ENCODE results near the gene RPS19.

RPS19 gene

DNA sequence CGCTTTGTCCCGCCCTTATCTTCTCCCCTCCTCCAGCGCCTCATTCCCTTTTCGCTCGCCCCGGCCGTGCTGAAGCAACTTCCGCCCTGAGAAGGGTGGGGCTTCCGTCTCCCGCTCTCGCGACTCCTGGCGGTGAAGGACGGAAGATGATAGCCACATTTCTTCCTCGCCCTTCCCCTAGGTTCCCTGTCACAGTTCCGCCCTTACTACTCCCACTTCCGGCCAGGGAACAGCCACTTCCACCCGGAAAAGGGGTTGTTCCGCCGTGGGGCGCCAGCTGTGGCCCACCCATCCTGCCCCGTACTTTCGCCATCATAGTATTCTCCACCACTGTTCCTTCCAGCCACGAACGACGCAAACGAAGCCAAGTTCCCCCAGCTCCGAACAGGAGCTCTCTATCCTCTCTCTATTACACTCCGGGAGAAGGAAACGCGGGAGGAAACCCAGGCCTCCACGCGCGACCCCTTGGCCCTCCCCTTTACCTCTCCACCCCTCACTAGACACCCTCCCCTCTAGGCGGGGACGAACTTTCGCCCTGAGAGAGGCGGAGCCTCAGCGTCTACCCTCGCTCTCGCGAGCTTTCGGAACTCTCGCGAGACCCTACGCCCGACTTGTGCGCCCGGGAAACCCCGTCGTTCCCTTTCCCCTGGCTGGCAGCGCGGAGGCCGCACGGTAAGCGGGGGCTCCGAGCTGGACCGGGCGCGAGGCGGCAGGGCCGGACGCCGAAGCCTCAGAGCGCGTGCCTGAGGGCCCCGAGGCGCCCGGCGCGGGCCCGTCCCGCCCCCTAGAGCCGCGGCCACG is at the start of gene RPS19:
Gene RPS19, plus strand, starts transcription at position 638 of the 801 bp plus-strand sequence. CDS start 520 bp downstream, outside the sequence.
- DNase-seq (ENCODE audit: low spot score) = peak; percentile 99

DNA sequence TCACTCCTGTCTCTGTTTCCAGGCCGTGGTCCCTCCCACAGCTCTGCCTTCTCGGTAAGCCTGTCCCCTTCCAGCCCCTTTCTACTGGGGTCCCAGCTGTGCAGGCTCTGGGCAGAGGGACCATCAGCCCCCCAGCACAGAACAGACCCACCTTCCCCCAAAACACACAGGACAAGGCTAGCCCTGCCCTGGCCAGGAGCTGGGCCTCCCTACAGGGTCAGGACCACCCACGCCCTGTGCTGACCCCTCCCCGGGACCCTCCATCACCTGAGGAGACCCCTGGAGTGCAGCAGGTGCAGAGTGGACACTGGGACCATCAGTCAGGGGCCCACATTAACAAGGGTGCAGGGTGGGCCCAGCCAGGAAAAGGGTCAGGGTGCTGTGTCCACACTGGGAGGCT is 49.8 kb upstream of the RPS19 start:
- DNase-seq (ENCODE audit: low spot score) = no peak

DNA sequence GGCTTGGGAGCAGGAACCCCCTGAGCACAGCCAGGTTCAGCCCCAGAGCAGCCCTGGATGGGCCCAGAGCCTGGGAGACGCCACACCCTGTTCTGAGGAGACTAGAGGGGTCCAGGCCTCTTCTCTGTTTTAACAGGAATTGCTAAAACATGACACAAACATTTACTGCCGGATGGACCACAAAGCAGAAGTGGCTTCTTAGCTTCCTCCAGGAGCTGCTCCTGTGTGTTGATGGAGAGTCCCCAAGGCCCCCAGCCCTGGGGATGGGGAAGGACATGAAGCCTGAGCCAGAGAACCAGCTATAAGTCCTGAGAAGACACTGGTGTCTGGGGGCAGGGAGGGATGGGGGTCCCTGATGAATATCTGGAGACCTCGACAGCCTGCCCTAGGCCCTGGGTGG is 49.0 kb upstream of the RPS19 start:
- DNase-seq (ENCODE audit: low spot score) = no peak

DNA sequence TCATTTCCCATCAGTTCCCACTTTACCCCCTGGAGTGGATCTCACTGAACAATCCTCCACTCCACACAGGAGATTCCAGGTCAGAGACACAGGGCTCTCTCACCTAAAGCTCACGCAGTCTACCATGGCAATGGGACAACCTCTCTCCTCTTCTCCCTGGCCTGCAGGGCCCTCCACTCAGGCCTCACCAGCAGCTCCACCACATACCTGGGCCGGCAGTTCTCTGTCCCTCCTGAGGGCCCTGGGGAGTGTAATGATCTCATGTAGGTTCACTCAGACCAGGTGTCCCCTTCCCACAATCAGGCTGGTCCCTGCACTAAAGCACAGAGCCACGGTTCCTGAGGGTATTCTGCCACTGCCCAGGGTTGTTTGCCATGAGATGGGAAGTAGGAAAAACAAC is 48.1 kb upstream of the RPS19 start:
- no peak for DNase-seq (ENCODE audit: low spot score)

DNA sequence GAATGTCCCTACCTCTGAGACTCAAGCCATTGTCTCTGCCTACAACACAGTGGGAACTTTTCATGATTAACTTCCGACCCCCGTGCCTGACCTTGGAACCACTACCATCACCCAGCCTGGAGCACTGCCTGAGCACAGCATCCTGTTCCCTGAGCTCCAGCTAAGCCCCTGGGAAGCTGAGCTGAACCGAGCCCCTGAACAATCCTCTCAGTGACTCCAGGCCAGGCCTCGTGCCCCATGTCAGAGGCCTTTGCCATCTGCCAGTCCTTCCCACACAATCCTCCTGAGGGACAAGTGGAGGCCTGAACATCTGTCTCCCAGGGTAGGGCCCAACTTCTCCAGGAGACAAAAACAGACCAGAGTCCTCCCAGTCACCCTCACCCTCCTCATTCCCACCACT is 46.1 kb upstream of the RPS19 start:
- DNase-seq (ENCODE audit: low spot score) = no peak

DNA sequence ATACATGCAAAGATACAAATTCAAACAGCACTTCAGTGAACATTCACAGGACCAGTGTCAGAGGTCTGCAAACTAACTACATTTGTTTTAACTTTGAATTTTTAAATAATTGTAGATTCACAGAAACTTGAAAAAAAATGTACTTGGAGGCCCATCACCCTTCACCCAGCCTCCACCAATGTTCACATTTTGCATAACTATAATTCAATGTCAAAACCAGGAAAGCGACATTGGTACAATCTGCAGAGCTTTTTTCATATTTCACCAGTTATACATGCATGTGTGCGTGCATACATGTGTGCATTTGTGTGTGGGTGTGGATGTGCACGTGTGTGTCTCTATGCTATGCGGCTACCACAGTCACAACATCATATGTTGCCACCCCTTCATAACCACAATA is 44.8 kb upstream of the RPS19 start:
- DNase-seq (ENCODE audit: low spot score) = no peak

DNA sequence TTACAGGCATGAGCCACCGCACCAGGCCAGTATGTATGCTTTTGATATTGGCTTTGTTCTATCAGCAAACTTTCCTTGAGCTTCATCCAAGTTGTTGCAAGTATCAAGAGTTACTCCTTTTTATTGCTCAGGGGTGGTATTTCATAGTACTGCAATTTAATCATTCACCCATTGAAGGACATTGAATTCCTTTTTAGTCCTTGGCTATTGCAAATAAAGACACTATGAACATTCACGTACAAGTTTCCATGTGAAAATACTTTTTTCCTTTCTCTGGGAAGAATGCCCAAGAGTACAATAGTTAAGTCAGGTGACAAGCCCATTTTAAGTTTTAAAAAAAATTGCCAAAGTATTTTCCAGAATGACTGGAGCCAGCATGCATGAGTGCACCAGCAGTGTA is 43.3 kb upstream of the RPS19 start:
- DNase-seq (ENCODE audit: low spot score) = no peak

DNA sequence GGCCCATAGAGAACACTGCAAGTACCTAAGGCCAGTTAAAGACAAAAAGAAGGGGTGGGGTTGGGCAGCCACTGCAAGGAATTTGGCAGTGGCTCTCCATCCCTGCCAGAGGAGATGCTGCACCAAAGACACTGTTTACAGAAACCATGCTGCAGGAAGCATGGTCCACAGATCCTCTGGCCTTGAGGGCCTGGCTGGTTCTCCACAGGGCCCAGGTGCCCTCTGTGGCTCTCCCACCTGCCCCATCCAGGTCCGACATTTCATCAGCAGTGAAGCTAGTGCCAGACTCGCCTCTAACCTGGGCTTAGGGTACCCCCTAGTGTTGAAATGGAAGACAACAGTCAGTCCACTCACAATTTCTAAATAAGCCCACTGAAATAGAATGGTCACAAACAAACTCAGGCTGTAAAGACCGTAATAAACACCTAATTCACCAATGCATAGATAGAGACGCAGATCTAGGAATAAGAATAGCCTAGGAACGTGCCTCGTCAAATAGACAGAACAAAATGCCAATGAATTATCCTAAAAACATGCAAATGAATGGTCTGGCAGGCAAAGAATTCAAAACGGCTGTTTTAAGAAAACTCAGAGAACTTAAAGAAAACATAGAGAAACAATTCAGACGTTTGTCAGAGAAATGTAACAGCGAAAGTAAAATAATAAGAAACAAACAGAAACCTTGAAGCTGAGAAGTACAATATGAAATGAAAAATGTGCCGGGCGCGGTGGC is 38.9 kb upstream of the RPS19 start:
- peak; percentile 54 for DNase-seq (ENCODE audit: low spot score)

DNA sequence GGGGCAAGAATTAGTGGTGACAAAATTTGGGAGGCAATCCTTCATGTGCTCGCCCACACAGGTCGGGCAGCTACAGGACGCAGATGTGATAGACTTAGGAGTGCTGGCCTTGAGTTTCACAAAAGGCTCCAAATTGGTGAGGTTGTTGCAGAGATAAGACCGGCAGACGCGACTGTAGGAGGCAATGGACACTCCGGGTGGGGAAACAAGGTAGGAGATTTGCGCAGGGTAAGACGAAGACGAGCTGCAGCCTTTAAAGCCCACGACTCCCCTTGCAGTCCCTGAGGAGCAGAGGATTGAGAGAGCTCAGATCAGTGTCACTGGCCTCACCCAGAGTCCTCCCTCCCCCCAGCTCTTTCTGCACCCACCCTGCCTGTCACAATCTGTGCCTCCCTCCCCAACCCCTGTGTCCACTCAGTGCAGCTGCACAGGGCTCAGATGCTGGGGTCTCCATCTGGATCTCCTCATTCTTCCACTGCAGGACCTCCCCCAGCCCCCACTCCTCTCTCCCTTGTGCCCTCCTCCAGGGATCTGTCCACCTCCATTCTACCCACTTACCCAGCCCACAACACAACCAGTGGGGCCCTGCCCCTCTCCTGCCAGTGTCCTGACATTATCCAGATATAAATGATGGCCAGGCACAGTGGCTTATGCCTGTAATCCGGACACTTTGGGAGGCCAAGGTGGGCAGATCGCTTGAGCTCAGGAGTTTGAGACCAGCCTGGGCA is 21.9 kb upstream of the RPS19 start:
- no peak for DNase-seq (ENCODE audit: low spot score)

DNA sequence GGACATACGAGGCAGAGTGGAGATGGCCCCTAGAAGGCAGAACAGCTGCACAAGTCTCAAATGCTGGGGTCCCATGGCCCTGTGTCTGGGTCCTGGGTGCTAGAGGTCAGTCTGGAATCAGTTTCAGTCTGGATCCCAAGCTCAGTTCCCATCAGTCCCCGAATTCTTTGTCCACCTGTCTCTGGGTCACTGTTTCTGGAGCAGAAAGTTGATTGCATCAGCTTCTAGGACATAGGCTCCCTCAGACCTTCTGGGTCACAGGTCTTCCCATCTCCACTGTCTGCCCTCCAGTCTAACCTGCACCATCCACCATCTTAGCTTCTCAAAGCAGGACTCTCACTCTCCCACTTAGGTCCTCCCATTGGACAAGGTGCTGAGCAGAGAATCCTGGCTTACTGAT is 20.8 kb upstream of the RPS19 start:
- DNase-seq (ENCODE audit: low spot score) = no peak

DNA sequence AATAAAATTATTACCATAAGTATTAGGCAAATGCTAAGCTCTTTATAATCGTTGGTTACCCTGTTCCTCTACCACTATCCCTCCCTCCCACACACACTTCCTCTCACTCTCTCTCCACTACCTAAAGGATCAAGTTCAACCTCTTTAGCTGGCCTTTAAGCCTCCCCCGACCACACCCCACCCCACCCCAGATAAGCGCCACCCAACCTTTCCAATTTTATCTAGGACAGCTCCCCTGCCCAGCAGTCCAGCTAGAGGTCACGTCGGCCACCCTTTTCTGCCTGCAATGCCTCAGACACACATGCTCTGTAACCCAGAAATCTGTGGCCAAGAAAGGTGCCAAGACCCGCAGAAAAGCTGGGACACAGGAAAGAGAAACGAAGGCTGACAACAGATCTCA is 16.7 kb upstream of the RPS19 start:
- DNase-seq (ENCODE audit: low spot score) = no peak

DNA sequence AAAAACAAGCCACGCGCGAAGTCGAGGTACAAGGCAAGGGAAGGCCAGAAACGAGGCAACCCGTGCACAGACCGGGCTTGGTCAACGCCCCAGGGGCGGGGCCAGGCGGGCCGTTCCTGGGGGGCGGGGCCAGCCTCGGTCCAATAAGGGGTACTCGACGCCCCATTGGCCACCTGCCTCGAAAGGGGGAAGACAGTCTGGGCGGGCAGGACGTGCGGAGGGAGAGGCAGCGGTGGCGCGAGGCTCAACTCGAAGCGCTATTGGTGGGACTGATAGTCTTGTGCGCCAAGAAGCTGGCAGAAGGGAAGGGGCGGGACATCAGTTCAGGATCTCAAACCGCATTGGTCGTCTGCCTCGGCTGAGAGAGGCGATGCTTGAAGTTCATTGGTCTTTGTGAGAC is 15.5 kb upstream of the RPS19 start, which contains the start of gene LYPD4:
Gene LYPD4, minus strand, starts transcription at position 83 of the 400 bp plus-strand sequence. CDS start 5,398 bp downstream, outside the sequence.
- no peak for DNase-seq (ENCODE audit: low spot score)

DNA sequence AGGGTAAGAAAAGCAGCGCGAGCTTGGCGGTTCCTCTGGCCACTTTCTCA is 15.2 kb upstream of the RPS19 start, which contains the start of gene DMRTC2:
Gene DMRTC2, plus strand, starts transcription at position 42 of the 50 bp plus-strand sequence. CDS start 2,387 bp downstream, outside the sequence.
- no peak for DNase-seq (ENCODE audit: low spot score)

DNA sequence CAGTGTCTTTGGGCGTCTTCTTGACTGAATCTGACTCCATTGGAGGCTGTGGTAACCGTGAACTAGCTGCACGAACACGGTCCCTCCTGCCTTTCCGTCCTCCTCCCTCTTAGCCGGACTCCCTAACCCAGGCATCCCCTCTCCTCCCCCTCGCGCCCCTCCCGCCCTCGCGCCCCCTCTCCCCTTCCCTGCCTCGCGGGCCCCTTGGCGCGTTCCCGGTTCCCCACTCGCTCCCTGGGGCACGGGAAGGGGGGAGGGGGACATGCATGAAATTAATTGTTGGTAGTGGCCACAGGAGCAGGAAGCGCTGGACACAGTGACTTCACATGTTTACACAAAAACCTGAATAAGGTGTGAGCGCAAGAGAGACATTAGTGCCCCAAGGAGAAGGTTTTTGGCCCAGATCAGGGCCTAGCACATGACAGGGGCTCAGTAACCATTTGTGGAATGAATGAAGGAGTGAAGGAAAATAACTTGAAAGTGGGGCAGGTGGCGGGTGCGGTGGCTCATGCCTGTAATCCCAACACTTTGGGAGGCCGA is 14.9 kb upstream of the RPS19 start:
- no peak for DNase-seq (ENCODE audit: low spot score)

DNA sequence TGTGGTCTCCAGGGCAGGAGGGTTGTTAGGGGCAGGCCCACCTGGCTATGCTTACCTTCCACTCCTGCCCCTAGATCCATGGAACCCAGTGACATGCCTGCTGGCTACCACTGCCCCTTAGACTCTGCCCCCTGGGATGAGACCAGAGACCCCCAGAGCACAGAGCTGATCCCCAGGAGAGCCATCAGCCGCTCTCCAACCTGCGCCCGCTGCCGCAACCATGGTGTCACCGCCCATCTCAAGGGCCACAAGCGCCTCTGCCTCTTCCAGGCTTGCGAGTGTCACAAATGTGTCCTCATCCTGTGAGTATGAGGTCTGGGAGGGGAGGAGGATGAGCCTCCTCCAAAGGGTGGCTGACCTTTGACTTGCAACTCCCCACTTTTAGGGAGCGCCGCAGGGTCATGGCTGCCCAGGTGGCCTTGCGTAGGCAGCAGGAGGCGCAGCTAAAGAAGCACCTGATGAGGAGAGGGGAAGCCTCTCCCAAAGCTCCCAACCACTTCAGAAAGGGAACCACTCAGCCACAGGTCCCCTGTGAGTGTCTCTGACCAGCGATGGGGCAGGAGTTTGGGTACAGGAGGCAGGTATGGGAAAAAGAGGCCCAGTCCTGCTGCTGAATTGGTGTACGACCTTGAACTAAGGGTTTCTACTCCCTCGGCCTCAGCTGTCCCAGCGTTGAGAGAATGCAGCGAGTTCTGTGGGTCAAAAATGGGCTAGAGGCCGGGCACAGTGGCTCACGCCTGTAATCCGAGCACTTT is 12.5 kb upstream of the RPS19 start:
- no peak for DNase-seq (ENCODE audit: low spot score)

DNA sequence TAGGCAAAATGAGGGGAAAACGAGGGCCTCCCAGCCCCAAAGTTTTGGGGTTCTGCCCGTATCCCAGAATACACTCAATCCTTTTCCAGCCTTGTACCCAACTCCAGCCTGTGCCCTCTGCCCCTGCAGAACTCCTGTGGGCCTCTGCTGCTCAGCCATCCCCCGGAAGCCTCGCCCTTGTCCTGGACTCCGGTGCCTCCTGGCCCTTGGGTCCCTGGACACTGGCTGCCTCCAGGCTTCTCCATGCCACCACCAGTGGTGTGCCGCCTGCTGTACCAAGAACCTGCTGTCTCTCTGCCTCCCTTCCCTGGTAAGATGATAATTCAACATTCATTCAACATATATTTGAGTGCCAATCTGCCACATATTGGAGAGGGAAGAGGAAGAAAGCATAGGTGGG is 11.4 kb upstream of the RPS19 start:
- no peak for DNase-seq (ENCODE audit: low spot score)

DNA sequence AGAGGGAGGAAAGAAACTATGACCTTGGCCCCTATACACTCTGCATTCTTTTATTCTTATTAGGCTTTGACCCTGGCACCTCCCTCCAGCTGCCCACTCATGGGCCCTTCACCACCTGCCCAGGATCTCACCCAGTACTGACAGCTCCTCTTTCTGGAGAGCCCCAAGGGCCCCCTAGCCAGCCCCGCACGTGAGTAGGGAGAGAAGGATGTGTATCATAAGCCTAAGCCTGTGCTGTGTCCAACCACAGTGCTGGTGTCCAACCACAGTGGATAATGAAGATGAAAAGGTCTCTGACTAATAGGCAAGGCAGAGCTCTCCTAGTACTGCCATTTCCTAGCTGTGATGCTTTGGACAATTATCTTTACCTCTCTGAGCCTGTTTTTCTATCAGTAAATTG is 11.0 kb upstream of the RPS19 start:
- no peak for DNase-seq (ENCODE audit: low spot score)

DNA sequence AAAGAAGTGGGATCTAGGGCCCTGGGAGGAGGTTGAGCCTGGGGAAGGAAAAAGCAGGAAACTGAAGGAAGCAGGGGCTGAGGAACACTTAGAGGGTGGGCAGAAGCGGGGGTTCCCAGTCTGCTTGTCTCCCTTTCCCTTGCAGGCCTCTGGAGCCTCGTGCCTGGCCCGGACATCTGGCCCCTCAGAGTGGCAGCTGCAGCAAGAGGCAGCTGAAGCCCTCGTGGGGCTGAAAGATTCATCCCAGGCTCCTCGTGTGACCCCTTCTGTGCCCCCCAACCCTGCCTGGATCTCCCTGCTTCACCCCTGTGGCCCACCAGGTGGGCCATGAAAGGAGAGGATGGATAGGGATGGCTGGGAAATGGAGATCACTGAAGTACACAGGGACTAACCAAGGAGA is 9.7 kb upstream of the RPS19 start:
- no peak for DNase-seq (ENCODE audit: low spot score)

DNA sequence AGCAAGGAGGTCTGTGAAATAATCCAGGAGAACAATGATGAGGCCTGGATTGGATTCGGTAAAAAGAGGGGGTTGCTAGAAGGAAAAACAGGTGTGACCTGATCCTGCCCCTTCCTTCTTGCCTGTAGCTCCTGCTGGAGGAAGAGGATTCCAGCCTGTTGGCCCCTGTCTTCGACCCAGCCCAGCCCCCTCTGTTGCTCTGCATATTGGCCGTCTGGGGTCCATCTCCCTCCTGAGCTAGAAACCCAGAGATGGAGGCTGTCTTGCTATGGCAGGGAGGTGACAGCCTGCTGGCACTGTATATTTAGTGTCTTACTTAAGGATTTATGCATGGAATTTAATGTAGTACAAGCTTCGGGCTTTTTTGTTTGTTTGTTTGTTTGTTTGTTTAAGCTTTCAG is 8.6 kb upstream of the RPS19 start:
- DNase-seq (ENCODE audit: low spot score) = no peak

DNA sequence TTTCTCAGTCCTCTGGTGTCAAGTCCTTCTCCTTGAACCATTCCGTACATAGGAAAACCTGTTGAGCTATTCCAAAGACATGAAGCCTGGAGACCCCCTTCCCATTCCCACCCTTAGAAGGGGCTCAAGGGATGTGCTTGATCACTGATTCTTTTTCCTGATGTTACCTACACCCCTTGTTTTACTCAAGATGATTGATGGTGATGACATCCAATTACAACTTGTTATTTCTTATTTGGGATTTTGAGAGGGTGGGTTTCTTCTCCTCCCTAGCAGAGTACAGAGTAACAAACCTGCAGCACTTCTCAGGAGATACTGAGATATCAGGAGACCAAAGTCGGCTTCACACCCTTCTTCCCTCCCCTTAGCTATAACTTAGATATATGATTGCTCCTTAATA is 6.7 kb upstream of the RPS19 start:
- DNase-seq (ENCODE audit: low spot score) = no peak

DNA sequence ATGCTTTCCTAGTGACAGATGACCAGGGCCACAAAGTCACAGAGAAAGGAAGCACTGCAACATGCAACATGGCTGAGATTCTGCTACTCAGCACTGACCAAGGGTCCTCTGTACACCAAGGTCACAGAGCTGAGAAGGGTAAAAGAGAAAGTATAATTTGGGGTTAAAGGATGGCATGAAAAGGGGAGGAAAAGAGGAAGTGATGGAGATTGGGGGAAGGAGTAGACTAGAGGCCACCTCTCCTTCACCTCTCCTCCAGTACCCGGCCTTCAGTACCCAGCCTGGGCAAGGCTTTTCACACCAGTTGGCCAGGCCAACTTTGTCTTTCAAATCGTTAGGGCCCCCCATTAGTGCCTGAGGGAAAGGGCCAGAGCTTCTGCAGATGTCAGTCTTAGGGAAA is 6.3 kb upstream of the RPS19 start:
- DNase-seq (ENCODE audit: low spot score) = no peak

DNA sequence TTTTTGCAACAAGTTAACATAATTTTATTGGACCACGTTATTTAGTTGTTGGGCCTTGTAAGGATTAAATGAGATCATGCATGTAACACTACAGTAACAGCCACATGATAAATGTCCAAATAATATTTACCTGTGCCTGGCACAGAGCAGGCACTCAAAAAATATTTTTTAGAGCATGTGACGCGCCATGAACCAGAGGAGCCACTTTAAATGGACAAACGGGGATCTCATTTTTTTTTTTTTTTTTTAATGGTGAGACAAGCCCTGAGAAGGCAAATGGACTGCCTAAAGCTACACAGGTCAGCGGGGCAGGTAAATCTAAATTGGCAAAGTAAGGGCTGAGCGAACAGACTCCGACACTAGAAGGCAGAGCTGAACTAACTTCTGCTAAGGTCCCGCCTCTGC is 840 bp upstream of the RPS19 start:
- DNase-seq (ENCODE audit: low spot score) = no peak
